HG03575 (cell line): ENCODE measurements around the gene EYA2.

ENCODE experiments used
- ATAC-seq: cut with Tn5 transposase; IDR thresholded peaks from one replicate; pipeline ENCODE4 v1.9.1; 2021; ENCODE audit not compliant: unreplicated experiment, insufficient number of reproducible peaks, low FRiP score; ENCODE audit errors: extremely low read depth

The EYA2 gene

DNA sequence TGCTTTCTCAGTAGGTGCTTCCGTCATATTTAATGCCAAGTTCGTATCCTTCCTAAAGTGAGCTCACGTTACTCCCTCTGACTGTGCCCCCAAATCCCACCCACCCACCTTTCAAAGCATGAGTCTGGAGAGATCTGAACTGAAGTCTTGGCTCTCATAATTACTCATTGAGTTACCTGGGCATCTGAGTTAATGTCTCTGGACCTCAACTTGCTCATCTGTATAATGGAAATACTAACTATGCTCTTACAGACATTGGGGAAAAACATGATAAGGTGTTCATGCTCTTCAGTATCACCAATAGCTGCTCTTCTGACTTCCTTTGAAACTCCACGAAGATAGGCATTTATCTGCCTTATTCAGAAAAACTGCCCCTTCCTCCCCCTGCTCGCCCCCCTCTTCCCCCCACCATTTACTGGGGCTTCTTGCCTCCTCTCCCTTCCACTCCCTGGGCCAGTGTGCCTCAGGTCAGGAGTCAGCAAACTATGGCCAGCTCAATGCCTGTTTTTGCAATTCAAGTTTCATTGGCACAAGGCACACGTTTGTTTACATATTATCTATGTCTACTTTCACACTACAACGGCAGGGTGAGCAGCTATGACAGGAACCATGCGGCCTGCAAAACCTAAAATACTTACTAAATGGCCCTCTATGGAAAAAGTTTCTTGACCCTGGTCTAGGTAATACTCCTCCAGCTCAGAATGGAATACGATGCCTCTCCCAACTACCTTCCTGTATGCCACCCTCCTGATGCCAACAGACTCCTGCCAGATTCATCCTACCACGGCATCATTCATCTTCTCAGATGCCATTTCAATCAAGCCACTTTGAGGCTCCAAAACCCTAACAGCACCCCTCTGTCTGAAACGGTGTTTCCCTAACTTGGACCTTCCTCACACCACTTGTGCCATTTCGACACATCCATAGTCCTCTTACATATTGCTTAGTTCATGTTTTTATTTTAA is 323.1 kb downstream of the EYA2 start:
- no peak for ATAC-seq

DNA sequence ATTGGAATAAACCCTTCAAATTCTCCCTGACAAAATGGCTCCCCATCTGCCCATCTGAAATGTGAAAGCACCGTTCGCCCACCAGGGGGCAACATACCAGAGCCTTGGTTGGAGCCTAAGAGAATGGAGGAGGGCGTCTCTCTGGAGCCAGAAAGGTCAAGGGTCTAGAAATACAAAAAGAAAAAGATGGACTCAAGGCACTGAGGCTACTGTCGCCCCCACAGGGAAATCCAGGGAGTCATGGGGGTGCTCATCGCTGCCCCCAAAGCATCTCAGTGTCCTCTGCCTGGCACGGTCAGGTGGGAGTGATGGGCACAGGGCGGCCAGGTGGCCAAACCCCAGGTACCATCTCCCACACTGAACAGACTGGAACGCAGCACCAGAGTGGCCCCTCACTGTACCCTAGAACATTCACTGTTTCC is 325.5 kb downstream of the EYA2 start:
- ATAC-seq, result no peak

DNA sequence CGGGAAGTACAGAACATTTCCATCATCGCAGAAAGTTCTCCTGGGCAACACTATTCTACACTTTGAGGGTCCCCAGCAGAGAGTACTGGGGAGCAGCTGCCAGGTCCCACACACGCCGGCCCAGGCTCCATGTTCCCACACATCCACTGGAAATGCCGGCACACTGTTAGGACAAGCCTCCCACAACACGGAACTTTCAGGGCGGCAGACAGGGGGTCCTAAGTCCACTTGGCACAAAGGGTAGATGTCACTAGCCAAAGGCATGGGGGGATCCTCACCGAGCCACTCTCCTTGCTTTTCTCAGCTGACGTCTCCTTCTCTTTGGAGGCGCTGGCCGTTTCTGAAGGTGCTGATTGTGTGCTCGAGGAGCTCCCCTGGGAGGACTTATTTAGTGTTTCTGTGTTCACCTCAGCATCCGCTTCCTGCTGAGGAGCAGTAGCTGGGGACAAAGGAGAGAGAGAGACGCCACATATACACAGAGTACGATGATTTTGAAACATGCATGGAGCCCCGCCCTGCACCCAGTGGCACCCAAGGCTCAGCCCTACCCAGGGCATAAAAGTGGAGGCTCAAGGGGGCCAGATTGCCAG is 326.5 kb downstream of the EYA2 start:
- no peak for ATAC-seq

DNA sequence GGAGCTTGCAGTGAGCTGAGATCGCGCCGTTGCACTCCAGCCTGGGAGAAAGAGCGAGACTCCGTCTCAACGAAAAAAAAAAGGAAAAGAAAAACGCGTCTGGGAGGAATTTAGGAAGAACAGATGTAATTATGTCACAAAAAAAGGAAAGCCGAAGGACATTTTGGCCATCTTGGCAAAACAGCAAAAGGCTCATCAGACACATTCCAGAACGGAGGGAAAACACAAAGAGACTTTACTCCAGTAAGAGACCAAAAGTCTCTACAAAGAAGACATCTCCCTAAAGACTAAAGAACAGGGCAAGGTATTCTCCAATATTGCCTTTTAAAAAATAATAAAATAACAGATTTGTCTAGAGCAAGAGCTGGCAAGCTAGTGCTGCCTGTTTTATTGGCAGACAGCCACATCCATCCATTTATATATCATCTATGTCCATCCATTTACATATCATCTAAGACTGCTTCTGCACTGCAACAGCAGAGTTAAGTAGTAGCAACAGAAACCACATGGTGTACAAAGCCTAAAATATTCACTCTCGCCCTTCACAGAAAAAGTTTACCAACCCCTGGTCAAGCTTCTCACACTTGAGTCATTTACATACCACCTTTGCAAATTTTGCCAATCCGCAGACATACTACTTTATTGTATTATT is 328.0 kb downstream of the EYA2 start:
- ATAC-seq, result no peak

DNA sequence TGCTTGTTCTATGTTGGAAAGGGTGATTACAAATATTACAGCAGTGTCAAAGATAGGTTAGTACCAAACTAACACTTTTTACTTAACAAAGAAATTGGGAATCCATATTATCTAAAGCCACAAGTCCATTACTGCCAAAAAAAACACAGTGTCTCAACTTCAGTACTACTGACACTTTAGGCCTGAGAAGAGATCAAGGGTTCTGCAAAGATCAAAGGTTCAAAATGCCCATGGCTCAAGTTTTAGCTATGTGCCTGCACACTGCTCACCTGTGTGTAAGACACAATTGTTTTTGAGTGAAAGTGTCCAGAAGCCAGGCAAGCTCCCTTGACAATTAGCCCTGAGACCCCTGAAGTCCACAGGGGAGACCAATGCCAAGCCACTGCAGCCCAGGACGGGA is 329.3 kb downstream of the EYA2 start:
- no peak for ATAC-seq

DNA sequence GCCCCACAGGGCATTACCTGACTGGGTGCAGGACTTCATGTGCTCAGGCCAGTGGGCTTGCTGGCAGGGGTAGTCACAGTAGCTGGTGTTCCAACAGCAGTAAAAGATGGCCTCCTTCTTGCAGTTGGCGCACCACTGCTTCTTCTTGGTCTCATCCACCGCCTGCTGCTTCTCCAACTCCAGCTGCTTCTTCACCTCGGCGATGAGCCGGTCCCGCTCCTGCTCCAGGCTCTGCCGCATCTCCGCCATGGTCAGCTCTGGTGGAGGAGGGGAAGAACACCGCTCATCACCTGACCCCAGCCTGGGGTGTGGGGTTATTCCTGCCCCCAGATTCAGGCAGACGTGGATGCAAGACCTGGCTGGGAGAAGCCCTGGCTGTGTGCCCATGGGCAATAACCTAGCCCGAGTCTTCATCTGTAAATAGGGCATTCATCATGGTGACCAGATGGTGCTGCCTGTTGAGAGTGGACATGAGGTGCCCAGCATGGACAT is 329.7 kb downstream of the EYA2 start:
- ATAC-seq, result no peak

DNA sequence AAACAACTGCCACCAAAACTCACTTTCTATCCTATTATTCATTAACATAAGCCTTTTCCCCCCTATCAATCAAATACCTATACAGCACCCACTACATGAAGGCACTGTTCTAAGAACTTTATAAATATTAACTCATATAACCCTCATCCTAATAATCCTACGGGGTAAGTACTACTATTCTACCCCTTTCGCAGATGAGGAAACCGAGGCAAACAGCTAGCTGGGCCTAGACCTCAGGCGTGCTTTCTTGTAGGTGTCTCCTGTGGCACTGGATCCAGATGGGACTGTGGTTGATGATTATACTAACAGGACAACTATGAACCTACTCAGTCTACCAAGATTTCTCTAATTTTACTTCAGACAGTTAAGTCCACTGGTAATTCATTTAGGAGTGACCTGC is 330.2 kb downstream of the EYA2 start:
- no peak for ATAC-seq

DNA sequence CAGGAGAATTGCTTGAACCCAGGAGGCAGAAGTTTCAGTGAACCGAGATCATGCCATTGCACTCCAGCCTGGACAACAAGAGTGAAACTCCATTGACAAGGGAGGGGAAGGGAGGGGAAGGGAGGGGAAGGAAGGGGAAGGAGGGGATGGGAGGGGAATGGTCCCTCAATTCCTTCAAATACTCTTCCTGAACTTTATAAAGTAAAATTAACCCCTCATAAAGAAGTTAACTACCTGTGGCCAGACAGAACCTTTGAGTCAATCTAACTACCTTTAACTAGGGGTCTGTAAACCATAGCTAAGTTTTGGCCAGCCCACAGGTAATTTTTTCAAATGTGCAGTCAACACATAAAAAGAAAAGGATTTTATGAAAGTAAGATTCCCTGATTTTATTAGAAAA is 330.8 kb downstream of the EYA2 start:
- no peak for ATAC-seq

DNA sequence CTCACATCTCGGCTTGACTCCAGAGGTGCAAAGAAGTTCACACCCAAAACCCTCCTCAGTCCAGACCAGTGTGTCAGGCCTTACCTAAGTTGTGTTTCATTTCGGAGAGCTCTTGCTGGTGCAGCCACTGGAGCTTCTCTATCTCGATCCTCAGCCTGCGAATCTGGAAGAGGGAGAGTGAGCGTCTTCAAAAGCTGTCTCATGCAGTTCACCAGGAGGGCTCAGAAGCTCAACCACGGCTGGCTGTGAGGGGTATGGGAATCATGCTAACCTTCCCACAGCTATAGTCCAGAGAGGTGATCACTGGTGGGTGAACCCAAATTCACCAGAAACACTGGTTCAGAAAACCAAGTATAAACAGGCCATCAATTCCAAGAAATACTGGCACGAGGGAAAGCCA is 332.5 kb downstream of the EYA2 start:
- no peak for ATAC-seq

DNA sequence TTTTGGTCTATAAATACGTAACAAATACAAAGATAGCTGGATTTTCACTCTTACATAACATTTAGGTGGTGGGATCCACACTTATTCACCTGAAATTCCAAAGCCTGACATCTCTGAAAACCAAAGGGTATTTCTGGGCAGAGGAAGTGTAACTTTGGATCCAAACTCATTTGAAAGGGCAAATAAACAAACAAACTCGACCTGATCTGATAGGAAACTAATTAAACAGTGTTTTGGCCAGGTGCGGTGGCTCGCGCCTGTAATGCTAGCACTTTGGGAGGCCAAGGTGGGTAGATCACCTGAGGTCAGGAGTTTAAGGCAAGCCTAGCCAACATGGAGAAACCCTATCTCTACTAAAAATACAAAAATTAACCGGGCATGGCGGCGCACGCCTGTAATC is 332.9 kb downstream of the EYA2 start:
- no peak for ATAC-seq

DNA sequence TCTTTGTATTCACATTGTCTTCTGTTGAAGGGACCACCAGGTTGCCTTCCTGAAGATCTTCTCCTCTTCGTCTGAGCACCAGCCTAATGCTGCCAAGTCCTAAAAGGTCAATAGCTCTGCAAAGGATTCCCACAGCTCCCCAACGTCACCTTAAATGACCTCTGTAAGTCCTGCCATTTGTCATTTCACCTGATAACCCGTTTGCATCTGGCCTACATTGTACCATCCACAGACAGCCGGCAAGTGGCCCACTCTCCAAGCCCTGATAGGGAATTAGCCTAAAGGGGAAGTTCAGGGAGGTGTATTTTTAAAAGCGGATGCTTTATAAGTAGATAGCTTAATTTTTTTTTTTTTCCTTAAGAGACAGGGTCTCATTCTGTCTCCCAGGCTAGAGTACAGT is 334.0 kb downstream of the EYA2 start:
- no peak for ATAC-seq

DNA sequence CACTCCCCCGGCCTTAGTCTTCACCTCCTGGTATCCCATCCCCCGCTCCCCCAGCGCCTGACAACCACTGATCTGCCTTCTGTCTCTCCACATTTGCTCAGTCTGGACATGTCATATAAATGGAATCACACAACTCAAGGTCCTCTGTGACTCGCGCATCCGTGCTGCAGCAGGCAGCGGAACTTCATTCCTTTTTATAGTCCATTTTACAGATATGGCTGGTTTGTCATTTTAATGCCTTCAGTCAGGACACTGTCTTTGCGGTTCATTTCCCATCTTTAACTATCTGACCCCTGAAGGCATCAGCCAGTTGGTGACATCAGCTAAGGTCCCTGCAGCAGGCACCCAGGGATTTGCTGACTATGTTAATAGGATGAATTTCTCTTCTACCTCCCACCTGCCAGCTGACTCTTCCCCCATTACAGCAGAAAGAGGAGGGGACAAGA is 336.2 kb downstream of the EYA2 start:
- no peak for ATAC-seq

DNA sequence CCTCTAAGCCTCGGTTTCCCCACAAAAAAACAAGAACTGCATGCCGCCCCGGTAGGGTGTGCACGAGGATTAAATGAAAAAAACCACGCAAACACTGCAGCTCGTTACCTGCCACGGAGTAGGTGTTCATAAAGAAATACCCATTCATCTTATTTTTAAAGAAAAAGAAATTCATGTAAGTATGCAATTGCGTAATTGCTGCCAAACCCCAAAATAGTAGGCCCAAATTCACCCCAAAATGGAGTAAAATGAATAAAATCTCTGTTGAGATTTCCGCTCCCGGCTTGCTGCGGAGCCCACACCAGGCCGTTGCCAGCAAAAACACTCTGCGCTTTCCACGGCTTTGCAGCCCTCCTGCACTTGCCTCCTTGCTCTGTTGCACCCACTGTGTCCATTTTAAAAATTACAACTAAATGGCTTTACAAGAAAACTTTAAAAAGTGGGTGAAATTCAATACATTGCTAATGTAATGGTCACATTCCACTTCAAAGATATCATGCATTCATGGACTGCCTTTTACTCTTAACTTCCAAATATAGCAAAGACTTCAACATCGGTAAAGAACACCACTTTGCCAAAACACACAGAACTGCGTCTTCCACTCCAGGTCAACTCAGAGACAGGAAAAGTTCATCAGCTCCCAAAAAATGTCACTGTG is 336.9 kb downstream of the EYA2 start:
- ATAC-seq, result no peak

DNA sequence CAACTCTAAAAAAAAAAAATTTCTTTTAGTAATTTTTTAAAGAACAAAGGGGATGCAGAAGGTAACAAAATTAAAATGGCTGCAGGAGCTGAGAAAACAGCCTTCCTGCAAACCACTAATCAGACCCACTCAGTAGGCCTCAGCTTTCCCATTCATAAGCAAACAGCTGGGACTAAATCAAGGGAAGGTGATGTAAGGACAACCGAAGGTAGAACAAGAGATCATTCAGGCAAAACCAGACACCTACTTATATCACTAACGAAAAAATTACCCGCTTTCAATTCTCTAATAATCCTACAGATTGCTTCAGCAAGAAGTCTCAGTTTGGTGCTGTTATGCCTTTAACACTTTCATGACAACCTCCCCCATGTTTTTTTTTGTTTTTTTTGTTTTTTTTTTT is 337.9 kb downstream of the EYA2 start:
- no peak for ATAC-seq

DNA sequence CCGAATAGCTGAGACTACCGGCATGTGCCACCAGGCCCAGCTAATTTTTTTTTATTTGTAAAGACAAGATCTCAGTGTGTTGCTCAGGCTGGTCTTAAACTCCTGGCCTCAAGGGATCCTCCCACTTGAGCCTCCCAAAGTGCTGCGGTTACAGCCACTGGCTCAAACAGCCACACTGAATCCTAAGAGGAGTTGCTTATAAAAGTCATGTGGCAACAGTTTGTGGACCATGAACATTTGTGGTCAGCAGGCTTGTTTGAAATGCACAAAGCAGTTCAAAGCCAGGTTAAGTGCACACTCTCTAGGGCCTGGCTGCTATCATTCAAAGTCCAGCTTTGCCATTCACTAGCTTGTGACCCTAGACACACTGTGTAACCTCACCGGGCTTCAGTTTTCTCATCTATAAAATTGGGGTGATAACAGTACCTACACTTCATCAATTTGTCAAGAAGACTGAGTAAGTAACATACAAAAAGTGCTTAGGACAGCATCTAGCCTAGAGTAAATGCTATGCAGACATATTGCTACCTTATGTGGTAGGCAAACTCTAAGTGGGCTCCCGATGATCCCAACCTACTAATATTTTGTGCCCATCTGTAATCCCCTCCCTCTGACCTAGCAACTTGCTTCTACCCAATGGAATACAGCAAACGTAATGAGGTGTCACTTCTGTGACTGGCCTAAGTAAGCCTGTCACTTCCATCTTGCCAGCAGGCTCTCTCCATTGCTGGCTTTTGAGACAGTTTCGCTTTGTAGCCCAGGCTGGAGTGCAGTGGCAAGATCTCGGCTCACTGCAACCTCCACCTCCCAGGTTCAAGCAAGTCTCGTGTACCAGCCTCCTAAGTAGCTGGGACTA is 338.9 kb downstream of the EYA2 start:
- ATAC-seq, result no peak

DNA sequence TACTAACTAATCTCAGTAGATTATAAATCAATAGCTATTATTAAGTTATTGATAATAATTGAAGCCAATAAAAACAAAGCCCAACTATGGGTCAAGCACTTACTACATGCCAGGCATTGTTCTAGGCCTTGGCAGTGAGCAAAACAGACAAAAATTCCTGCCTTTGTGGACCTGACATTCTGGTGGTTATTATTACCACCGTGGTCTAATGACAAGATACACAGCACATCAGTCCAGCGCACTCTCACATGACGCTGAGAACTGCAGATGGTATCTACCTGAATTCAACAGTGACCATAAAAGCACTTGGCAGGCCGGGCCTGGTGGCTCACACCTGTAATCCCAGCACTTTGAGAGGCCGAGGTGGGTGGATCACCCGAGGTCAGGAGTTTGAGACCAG is 340.5 kb downstream of the EYA2 start:
- no peak for ATAC-seq

DNA sequence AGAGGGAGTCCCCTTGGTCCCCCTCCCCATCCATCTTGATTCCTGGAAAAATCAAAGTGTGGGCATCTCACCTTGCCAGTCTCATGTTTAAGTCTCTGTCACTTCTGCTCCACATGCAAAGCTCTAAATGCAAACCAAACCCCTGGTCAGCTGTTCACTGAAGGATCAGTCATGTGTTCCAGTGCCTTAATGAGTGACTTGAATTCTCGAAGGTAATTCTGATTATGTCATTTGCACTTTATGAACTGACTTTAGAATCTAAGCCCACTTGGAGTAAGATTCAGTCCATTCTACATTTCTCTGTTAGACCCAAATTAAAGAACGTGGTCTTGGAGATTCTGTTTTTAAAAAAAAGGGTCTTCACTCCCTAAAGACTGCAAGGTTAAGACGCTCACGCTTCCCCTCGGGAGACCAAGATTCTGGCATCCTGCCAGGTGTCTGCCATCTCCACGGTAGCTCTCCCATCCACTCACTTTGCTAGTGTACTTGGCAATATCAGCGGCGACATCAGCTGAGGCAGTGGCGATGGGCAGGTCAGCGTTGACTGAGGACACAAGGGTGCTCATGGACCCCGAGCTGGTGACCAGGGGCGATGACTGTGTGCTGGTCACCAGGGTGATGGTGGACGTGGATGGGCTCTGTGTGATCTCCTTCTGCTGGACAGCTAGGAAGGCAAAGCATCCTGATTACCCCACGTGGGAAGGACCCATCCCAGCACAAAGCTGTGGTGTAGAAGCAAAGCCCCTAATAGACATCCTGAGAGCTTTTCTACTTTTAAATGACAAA is 341.4 kb downstream of the EYA2 start:
- no peak for ATAC-seq

DNA sequence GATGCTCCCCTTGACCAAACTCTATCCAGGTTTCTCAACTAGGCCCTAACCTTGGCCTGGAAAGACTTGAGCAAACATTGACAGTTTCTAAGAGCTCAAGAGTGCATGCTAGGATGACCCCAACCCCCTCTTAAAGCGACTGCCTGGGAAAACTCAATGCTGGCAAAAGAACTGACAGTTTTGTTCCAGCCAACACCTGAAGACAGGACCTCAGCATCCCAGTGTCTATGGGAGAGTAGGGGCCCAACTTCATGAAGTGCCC is 341.9 kb downstream of the EYA2 start:
- no peak for ATAC-seq
